ENCODE data around the gene CPSF7. TPM values are rescaled to one million over a fixed set of nuclear protein-coding genes. Genes with fewer than 3 reads are reported as not detected.

Gene CPSF7
- total RNA-seq, 1 experiment from 2014 or later: 51.1 TPM

DNA sequence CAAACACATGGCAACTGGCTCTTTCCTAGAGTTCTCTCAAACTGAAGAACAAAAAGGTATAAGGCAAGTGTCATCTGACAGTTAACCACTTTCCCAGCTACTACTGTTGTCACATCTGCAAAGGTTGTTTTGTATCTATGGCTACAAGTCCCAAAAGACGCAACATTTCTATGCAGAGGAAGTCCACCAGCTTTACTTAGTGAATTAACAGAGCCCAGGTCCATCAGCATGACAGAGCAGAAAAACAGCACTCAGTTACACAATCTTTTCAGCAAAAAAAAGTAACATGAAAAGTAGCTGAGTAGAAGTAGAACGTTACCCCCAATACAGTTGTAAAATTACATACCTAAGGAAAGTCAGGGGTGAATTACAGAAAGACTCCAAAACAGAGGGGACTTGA is 12.1 kb downstream of the CPSF7 start:
- Histone ChIP-seq H3K36me3 (ENCODE audit: low read depth, low read length) (peaks cover 90% of the 10 kb centered on the region), H3K27ac (ENCODE audit: low read length) (peak overlapping the region; percentile 39), H2AFZ (ENCODE audit: low read length) (no peak overlapping the region), H3K9ac (ENCODE audit: low read length) (no peak overlapping the region), H3K27me3 (ENCODE audit: low read length) (no peaks in the 10 kb centered on the region), H3K4me1 (ENCODE audit: insufficient read depth, low read length) (0 out of 2 replicates have a peak, but pooled peaks cover 5% of the 10 kb centered on the region), H3K4me2 (ENCODE audit: low read length) (no peak overlapping the region), H3K4me3 (ENCODE audit: low read length) (no peak overlapping the region), H3K9me2 (replicated peaks; ENCODE audit: low read length) (no peaks in the 10 kb centered on the region), H3K9me3 (ENCODE audit: low read length) (no peaks in the 10 kb centered on the region), H3F3A (ENCODE audit: low read length, unreplicated experiment) (no peaks in the 10 kb centered on the region), H3K79me2 (ENCODE audit: low read length) (peaks cover 38% of the 10 kb centered on the region), H4K20me1 (ENCODE audit: low read length) (peaks cover 20% of the 10 kb centered on the region)
- intact Hi-C loops (cut with micrococcal nuclease): no loop called here
- no TSS peak for BruUV-seq (replicated peaks)
- ChIA-PET CTCF (interaction anchor here (0.9 kb wide), 1 partner anchor 17 kb away, joined by 5 read pairs; no protein-coding TSS in a partner anchor), POLR2A (ENCODE audit: unreplicated experiment) (no interaction called here)
- DNase-seq (no peak), ATAC-seq (no peak)
- TF ChIP-seq, protein P1, sequence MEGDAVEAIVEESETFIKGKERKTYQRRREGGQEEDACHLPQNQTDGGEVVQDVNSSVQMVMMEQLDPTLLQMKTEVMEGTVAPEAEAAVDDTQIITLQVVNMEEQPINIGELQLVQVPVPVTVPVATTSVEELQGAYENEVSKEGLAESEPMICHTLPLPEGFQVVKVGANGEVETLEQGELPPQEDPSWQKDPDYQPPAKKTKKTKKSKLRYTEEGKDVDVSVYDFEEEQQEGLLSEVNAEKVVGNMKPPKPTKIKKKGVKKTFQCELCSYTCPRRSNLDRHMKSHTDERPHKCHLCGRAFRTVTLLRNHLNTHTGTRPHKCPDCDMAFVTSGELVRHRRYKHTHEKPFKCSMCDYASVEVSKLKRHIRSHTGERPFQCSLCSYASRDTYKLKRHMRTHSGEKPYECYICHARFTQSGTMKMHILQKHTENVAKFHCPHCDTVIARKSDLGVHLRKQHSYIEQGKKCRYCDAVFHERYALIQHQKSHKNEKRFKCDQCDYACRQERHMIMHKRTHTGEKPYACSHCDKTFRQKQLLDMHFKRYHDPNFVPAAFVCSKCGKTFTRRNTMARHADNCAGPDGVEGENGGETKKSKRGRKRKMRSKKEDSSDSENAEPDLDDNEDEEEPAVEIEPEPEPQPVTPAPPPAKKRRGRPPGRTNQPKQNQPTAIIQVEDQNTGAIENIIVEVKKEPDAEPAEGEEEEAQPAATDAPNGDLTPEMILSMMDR (conservative IDR thresholded peaks at IDR 0.05; ENCODE audit: low read depth, low read length): no peak
- TF ChIP-seq EZH2phosphoT487 (IDR thresholded peaks at IDR 0.05; ENCODE audit: borderline replicate concordance, low read length): no peak
- no peak for TF ChIP-seq EZH2 (IDR thresholded peaks at IDR 0.05; ENCODE audit: low read length, unreplicated experiment)

DNA sequence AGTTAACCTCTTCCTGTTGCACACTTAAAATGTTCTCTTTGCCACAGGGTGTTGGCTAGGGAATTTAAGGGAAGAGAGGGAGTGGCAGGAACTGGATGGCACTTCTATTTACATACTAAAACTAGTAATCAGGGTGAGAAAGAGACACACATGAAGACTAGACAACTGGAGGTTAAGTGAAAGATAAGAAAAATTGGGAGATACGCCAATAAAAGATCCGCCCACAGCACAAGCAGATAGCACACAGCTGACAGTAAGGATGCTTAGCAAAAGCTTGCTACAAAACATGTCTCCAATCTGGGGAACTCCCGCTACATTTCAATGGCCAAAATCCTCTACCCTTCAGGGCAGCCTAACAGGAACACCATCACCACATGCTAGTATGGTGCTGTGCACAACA is 12.8 kb downstream of the CPSF7 start:
- 0 out of 2 replicates have a peak, but pooled peaks cover 5% of the 10 kb centered on the region for H3K4me1 ChIP-seq (ENCODE audit: insufficient read depth, low read length)
- no peak overlapping the region for H3K4me2 ChIP-seq (ENCODE audit: low read length)
- peak; percentile 47 for ATAC-seq
- H2AFZ ChIP-seq (ENCODE audit: low read length): no peak overlapping the region
- H3K36me3 ChIP-seq (ENCODE audit: low read depth, low read length): peaks cover 89% of the 10 kb centered on the region
- H3K4me3 ChIP-seq (ENCODE audit: low read length): no peak overlapping the region
- no peaks in the 10 kb centered on the region for H3K27me3 ChIP-seq (ENCODE audit: low read length)
- no peaks in the 10 kb centered on the region for H3F3A ChIP-seq (ENCODE audit: low read length, unreplicated experiment)
- peaks cover 32% of the 10 kb centered on the region for H3K79me2 ChIP-seq (ENCODE audit: low read length)
- no peaks in the 10 kb centered on the region for H3K9me3 ChIP-seq (ENCODE audit: low read length)
- ChIA-PET POLR2A (ENCODE audit: unreplicated experiment) (no interaction called here), CTCF (no interaction called here)
- no TSS peak for BruUV-seq (replicated peaks)
- no peak for DNase-seq
- H3K27ac ChIP-seq (ENCODE audit: low read length): no peak overlapping the region
- H4K20me1 ChIP-seq (ENCODE audit: low read length): peaks cover 20% of the 10 kb centered on the region
- TF ChIP-seq, protein P1 (conservative IDR thresholded peaks at IDR 0.05; ENCODE audit: low read depth, low read length): no peak
- no peak for TF ChIP-seq EZH2phosphoT487 (IDR thresholded peaks at IDR 0.05; ENCODE audit: borderline replicate concordance, low read length)
- no peak for TF ChIP-seq EZH2 (IDR thresholded peaks at IDR 0.05; ENCODE audit: low read length, unreplicated experiment)
- H3K9ac ChIP-seq (ENCODE audit: low read length): no peak overlapping the region
- no peaks in the 10 kb centered on the region for H3K9me2 ChIP-seq (replicated peaks; ENCODE audit: low read length)
- intact Hi-C loops (cut with micrococcal nuclease): no loop called here

DNA sequence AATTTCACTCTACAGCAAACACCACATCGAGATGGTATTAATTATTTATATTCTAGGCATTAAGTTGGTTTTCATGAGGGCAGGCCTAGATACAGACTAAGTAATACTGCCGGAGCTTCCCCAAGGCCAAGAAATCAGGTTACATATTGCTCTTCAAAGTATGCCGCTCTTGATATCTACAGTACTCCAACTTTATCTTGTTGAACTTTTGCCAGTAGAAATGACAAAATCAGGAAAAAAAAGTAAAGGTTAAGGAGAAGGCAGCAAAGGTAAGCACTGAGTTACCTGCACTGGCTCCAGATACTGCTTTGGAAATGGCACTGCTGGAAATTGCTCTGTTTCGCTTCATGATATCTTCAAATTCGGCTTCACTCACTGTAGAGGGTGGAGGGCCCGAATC is 14.4 kb downstream of the CPSF7 start:
- Histone ChIP-seq H3K9me3 (ENCODE audit: low read length) (no peaks in the 10 kb centered on the region), H2AFZ (ENCODE audit: low read length) (no peak overlapping the region), H3F3A (ENCODE audit: low read length, unreplicated experiment) (no peaks in the 10 kb centered on the region), H4K20me1 (ENCODE audit: low read length) (peaks cover 20% of the 10 kb centered on the region), H3K4me2 (ENCODE audit: low read length) (no peak overlapping the region), H3K4me1 (ENCODE audit: insufficient read depth, low read length) (0 out of 2 replicates have a peak, but pooled peaks cover 5% of the 10 kb centered on the region), H3K79me2 (ENCODE audit: low read length) (peaks cover 24% of the 10 kb centered on the region), H3K4me3 (ENCODE audit: low read length) (no peak overlapping the region), H3K9ac (ENCODE audit: low read length) (no peak overlapping the region), H3K36me3 (ENCODE audit: low read depth, low read length) (peaks cover 90% of the 10 kb centered on the region), H3K27ac (ENCODE audit: low read length) (no peak overlapping the region), H3K27me3 (ENCODE audit: low read length) (no peaks in the 10 kb centered on the region), H3K9me2 (replicated peaks; ENCODE audit: low read length) (no peaks in the 10 kb centered on the region)
- intact Hi-C loops (cut with micrococcal nuclease): no loop called here
- no peak for DNase-seq
- POLR2A ChIA-PET (ENCODE audit: unreplicated experiment): no interaction called here
- CTCF ChIA-PET: no interaction called here
- no peak for ATAC-seq
- TF ChIP-seq EZH2phosphoT487 (IDR thresholded peaks at IDR 0.05; ENCODE audit: borderline replicate concordance, low read length) (no peak), EZH2 (IDR thresholded peaks at IDR 0.05; ENCODE audit: low read length, unreplicated experiment) (no peak)
- TF ChIP-seq, protein P1 (conservative IDR thresholded peaks at IDR 0.05; ENCODE audit: low read depth, low read length): no peak
- no TSS peak for BruUV-seq (replicated peaks)
